GM10847 (cell line): ENCODE results near the gene GHSR.

Experiments used
- POLR2A ChIP-seq: IDR thresholded peaks from 2 replicates; pipeline ENCODE4 v1.6.1; 2011; ENCODE audit not compliant: insufficient read length; ENCODE audit errors: extremely low read depth

The GHSR gene

GRCh38 chr3:172447611-172448579, at the start of gene GHSR:
Gene GHSR (minus strand): TSS chr3:172448456. CDS start chr3:172448413, 43 bp downstream.
- TF ChIP-seq POLR2A: no peak

GRCh38 chr3:172478116-172478515, 29.9 kb upstream of the GHSR start:
- TF ChIP-seq POLR2A: no peak

DNA sequence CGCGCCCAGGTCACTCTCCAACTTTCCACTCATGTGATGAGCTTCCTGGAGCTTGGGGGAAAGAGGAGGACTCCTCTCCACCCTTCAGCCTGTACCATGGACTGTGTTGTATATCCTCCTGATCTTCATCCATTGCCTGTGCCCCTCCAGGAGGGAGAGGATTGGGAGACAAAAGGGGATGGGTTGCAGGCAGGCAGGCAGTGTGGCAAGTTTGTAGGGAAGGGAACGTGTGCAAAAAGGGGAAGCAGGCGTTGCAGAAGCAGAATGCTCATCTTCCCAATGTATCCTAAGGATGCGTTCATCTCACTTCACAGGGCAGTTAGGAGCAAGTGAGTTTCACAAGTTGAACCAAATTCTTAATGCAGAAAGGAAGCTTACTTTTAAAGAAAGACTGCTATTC, 28.1 kb upstream of the GHSR start:
- TF ChIP-seq POLR2A: no peak

DNA sequence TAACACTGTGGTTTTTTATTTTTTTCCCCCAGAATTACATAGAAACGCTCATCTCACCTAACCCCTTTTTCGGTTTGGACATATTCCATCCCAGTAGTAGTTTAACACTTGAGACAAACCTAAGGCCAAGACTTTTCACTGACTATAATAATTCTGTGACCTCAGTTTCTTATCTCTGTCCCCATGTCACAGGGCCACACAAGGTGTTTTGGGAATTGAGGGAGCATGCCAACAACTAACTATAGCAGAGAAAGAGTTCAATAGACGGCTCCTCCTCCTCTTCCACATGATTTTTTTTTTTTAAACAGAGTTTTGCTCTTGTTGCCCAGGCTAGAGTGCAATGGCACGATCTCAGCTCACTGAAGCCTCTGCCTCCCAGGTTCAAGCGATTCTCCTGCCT, 27.4 kb upstream of the GHSR start:
- no peak for TF ChIP-seq POLR2A

DNA sequence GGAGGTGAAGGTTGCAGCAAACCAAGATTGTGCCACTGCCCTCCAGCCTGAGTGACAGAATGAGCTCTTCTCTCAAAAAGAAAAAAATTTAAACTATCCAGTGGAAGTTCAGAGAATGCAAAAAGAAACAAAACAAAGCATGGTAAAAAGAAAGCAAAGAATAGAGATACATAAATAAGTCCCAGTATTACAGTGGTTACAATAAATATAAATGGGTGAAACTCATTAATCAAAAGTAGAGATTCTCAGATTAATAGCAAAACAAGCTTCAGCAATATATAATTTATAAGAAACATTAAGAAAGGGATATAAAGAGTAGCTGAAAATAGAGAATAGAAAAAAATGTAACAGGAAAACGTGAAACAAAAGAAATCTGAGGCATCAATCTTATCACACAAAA, 23.6 kb upstream of the GHSR start:
- TF ChIP-seq POLR2A: no peak

DNA sequence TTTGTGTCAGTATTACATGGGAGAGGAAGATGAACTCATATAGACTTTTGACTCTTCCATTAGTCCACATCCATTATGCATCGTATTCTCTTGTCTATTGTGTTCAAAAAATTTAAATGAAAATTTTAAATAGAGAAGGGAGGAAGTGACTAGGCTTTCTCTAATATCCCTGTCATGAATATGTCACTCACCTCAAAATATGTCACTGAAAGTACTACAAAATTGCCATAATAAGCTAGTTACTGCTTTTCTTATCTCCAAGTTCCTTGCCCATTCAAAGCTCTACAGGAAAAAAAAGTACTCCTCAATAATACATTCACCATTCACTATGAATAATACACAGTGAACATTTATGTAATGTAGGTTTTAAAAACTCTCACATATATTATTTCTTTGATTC, 22.3 kb upstream of the GHSR start:
- TF ChIP-seq POLR2A: no peak

- TF ChIP-seq POLR2A: no peak
These were observed 19.0 kb upstream of the GHSR start for GRCh38 chr3:172467170-172467824.

DNA sequence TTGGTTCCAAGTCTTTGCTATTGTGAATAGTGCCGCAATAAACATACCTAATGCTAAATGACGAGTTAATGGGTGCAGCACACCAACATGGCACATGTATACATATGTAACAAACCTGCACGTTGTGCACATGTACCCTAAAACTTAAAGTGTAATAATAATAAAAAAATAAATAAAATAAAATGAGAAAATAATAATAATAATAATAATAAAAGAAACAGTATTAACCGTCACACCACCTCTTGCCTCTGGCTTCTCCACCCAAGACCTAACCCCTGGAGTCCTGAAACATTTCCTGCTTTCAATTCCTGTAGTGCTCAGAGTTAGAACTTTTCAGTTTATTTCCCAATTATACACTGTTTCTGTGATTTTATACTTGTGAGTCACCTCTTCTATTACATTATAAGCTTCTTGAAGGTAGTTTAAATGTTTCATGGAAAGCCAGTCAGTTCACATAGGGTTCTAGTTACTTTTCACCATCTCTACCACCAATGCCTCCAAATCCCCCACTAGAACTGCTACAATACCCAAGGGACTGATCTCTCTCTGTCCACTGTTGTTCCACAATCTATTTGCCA, 18.4 kb upstream of the GHSR start:
- no peak for TF ChIP-seq POLR2A

GRCh38 chr3:172465281-172465680, 17.0 kb upstream of the GHSR start:
- no peak for TF ChIP-seq POLR2A

DNA sequence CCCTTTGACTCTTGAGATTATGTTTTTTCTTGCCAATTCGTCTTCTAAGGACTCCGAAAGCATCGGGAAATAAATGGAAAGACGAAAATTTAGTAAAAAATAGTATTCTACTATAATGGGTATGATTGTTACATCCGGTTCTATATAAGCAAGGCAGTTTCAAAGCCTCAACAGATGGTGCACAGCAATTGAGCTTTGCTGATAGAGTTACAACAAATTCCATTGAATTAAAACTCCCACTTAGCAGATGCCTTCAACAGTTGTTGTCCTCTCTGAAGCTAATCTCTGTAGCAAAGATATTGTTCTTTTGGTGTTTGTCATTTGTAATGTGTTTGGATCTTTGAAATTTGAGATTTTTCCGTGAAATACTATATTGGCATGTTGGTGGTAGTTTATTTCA, 16.1 kb upstream of the GHSR start:
- TF ChIP-seq POLR2A: no peak

DNA sequence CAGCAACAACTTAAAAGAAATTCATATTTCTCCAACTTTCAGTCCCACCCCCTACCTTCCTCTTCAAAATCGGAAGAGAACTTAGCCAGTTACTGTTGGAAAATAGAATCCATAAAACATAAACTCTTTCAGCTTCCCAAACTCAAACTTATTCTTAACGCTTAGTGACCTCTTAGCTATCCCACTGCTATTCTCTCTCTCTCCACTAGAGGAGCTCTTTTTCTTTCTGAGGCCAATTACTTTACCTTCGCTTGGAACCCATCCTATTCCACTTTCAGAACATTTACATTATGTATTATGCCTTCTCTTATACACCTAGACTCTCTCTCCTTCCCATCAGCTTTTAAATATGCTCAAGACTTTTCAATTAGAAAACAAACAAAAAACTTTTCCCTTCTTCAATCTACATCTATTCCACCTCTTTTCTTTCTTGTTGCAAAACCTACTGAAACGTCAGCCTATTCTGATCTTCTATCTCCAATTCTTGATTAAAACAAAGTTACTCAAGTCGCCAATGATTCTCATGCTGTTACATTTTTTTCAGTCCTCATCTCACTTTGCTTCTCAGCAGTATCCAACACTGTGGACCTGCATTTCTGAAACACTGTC, 13.4 kb upstream of the GHSR start:
- no peak for TF ChIP-seq POLR2A

GRCh38 chr3:172456404-172456803, 8.1 kb upstream of the GHSR start:
- TF ChIP-seq POLR2A: no peak

DNA sequence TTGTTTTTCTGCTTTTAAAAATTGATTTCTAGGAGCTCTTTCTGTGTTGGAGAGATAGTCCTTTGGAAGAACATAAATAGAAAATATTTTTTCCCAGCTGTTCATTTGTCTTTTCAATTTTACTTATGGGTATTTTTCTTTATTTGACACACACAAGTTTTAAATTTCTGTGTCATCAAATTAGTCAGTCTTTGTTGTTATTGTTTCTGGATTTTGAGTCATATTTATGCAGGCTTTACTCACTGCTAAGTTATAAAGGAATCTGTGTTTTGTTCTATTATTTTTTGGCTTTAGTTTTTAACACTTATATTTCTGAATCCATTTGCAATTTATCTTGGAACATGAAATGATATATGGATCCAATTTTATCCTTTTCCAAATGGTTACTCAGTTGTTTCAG, 5.9 kb upstream of the GHSR start:
- no peak for TF ChIP-seq POLR2A

DNA sequence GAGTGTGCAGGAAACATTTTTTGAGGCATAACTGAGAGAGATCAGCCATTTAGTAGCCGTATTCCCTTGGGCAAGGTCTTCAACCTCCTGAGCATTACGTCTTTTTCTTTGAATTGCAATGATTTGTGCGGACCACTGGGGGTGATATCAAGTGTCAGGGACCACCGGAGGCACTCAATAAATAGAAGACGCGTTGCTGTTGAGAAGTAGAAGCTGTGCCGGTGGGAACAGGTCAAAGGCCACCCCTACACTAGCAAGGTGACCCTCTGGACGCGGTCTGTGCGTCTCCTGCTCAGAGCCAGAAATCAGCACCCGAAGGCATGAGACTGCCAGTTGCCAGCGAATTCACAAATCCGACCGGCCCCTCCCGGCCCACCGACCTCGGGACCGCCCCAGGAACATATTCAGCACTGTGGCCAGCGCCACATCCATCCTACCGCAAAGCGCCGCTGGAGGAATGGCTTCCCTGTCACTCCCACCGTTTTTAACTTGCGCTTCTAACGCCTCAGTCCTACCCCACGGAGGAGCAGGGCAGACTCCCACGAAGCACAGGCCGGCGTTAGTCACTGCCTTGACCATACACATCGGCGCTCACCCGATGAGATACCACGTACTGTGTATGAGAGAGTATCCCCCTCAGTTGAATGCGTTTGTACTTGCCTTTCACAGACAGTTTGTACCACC, 1.4 kb upstream of the GHSR start:
- TF ChIP-seq POLR2A: no peak
